C4-2B (cell line): ENCODE measurements around the gene PHLDA2.

Experiments used
- H3K27ac ChIP-seq: fragments of 450-650 bp; 2 replicates; pipeline ENCODE4 v1.5.1; 2017
- CTCF ChIP-seq: fragments of 450-650 bp; conservative IDR thresholded peaks from 2 replicates; pipeline ENCODE4 v1.5.1; 2017; ENCODE audit warnings: mild to moderate bottlenecking
- ZFX ChIP-seq: fragments of 450-650 bp; IDR thresholded peaks from 2 replicates; pipeline ENCODE4 v1.6.1; 2017

The PHLDA2 gene

DNA sequence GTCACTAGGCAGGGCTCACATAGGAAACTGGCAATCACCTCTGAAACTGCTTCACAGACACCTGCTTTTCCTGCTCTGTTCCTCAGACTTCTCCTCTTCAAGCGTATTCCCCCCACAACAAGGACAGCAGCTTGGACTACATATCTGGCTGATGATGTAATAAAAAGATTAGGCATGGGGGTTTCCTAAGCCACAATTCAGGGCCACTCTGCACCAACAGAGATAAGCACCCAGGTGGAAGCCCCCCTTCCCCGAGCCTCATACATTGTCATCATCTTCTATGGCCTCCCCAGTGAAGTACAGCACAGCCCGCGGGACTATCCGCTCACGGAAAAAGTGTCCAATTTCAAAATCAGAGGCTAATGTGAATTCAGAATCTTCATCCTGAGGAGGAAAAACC lies 25.0 kb upstream of the PHLDA2 start:
- H3K27ac ChIP-seq: no peak overlapping the region
- TF ChIP-seq CTCF (no peak), ZFX (no peak)

DNA sequence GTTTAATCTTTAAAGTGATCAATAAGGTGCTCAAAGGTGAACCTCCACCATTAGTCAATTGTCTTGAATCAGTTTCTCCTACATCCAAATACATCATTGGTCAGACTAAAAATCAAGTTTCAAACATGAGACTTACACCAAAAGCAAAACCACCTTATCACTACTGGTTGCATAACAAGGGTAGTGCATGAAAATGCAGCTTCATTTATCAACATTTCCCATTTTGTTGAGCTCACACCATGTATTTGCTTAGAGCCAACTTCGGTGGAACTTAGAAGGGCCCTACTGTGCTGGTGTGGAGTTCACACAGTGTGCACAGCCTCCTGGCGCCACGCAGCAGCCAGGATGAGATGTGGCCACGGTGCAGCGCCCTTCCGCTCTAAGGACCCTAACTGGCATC lies 23.1 kb upstream of the PHLDA2 start:
- TF ChIP-seq CTCF (no peak), ZFX (no peak)
- H3K27ac ChIP-seq: no peak overlapping the region

GRCh38 chr11:2951231-2952110 lies 22.3 kb upstream of the PHLDA2 start:
- no peak for TF ChIP-seq ZFX
- TF ChIP-seq CTCF: no peak
- H3K27ac ChIP-seq: no peak overlapping the region

DNA sequence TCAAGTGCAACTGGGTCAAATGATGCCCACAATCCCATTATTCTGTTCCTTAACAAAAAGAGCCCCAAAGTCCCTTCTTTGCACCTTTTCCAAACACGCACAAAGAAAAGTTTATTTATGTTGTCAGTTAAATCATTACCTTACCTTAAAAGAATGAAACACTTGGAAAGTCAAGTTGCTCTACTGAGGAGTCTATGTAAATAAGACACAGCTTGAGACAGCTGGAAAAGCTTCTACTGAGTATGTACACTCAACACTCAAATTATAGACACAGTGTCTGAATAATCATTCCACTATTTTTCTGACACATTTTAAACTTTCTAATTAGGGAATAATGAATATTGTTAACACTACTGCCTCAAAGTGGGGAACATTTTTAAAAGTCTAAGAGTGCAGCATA lies 21.6 kb upstream of the PHLDA2 start:
- TF ChIP-seq CTCF: no peak
- TF ChIP-seq ZFX: no peak
- H3K27ac ChIP-seq: no peak overlapping the region

DNA sequence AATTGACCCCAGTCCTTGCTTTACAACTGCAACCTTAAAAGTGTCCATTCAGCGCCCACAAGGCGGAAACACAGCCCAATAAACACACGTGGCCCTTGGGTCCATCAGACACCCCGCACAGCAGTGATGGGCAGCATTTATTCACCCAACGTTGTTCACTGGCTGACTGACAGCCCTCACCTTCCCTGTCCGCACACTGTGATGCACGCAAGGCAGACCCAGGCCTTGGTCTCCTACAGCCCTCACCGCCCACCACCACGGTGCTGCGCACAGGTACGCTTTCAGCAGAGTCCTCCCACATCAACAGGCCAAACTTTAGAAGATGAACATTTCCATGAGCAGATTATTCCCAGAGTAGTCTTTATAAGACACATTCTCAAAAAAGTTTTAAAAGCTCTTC lies 20.7 kb upstream of the PHLDA2 start:
- TF ChIP-seq CTCF (no peak), ZFX (no peak)
- no peak overlapping the region for H3K27ac ChIP-seq

DNA sequence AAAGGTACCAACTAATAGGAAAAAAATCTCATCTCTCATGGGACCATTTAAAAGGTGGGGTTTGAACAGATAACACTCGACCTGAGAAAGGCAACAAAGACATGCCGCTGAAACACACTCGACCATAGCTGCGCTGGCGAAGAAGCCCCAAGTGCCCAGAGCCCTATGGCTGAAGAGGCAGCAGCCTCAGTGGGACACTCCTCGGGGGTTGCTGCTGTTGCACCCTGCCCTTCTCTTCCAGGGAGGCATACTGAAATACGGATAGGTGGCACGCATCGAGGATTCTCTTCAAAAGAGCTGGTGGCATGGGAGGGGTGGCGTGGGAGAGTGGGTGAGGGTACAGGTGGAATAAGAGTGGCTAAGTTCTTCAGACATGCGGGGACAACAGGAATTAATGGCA lies 18.5 kb upstream of the PHLDA2 start:
- TF ChIP-seq CTCF: no peak
- no peak for TF ChIP-seq ZFX
- no peak overlapping the region for H3K27ac ChIP-seq

GRCh38 chr11:2945757-2946287 lies 16.6 kb upstream of the PHLDA2 start:
- TF ChIP-seq ZFX: no peak
- no peak for TF ChIP-seq CTCF
- H3K27ac ChIP-seq: no peak overlapping the region
